ENCODE measurements around the gene PDGFB.

- TF ChIP-seq, protein P1, sequence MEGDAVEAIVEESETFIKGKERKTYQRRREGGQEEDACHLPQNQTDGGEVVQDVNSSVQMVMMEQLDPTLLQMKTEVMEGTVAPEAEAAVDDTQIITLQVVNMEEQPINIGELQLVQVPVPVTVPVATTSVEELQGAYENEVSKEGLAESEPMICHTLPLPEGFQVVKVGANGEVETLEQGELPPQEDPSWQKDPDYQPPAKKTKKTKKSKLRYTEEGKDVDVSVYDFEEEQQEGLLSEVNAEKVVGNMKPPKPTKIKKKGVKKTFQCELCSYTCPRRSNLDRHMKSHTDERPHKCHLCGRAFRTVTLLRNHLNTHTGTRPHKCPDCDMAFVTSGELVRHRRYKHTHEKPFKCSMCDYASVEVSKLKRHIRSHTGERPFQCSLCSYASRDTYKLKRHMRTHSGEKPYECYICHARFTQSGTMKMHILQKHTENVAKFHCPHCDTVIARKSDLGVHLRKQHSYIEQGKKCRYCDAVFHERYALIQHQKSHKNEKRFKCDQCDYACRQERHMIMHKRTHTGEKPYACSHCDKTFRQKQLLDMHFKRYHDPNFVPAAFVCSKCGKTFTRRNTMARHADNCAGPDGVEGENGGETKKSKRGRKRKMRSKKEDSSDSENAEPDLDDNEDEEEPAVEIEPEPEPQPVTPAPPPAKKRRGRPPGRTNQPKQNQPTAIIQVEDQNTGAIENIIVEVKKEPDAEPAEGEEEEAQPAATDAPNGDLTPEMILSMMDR (IDR thresholded peaks at IDR 0.05 in 8 of 11, conservative IDR thresholded peaks at IDR 0.05 in 3 of 11): no peak
- no peak for TF ChIP-seq POLR2AphosphoS5 (IDR thresholded peaks at IDR 0.05)
Measured at GRCh38 chr22:39181778-39182177, 63.0 kb downstream of the PDGFB start.
